K562 (cell line): Measurements from ENCODE around the gene VPREB3. TPM values are rescaled to one million over a fixed set of nuclear protein-coding genes. Genes with fewer than 3 reads are reported as not detected.

Source experiments
- ATAC-seq: fragments of 200-7000 bp; cut with Tn5 transposase; 3 replicates; pipeline ENCODE4 v1.9.1; 2020; ENCODE audit warnings: moderate library complexity
- BruUV-seq: library from RNA; stranded (reverse); fragments of 400-500 nt; replicated peaks from 2 replicates; lab custom pipeline; 2021; lab: Mats Ljungman, UMichigan
- CTCF ChIA-PET: fragments of 300-600 bp; formaldehyde crosslinking; extraction: SDS; loops from one replicate; lab custom pipeline; 2021; ENCODE audit warnings: low intra/inter-chr PET ratio; lab: Yijun Ruan, JAX
- POLR2A ChIA-PET: fragments of 300-600, 350-650 bp; sonication (Branson Sonifier 250); formaldehyde crosslinking; extraction: SDS; loops from one replicate; lab custom pipeline; 2021; ENCODE audit warnings: antibody characterized with exemption, inconsistent platforms; lab: Yijun Ruan, JAX
- DNase-seq, 4 experiments: peaks; one replicate each; pipeline versions ENCODE4 v3.0.0 to v3.0.0-alpha.2; 2011 to 2018; ENCODE audit warnings: low spot score in 3 of 4, mixed read lengths in 3 of 4; ENCODE audit errors: extremely low read depth in 1 of 4
- FAIRE-seq: peaks from 2 replicates; lab custom pipeline; 2011; peaks lifted over from hg19 to GRCh38; lab: Jason Lieb, UNC
- H2AFZ ChIP-seq: 2 replicates; pipeline ENCODE4 v1.6.0; 2011; ENCODE audit warnings: low read depth, low read length, control low read depth, inconsistent platforms
- H3K27ac ChIP-seq: fragments of 200-600 bp; 3 replicates; pipeline ENCODE4 v1.8.0; 2011; ENCODE audit warnings: low read depth, mild to moderate bottlenecking, control low read depth, inconsistent platforms, low read length, moderate library complexity, mixed read lengths; ENCODE audit errors: extremely low read depth
- H3K27me3 ChIP-seq, 2 experiments: fragments of 300-600 bp in 1 of 2; 2 replicates in 1 of 2; 3 replicates in 1 of 2; pipeline versions ENCODE4 v1.6.0 to v1.8.0; 2011; ENCODE audit warnings: inconsistent platforms in 2 of 2, low read length in 2 of 2, mild to moderate bottlenecking in 1 of 2, mixed read lengths in 1 of 2, moderate library complexity in 1 of 2; ENCODE audit not compliant: control insufficient read depth in 2 of 2, insufficient read depth in 2 of 2
- H3K36me3 ChIP-seq: fragments of 300-600 bp; 3 replicates; pipeline ENCODE4 v1.8.0; 2011; ENCODE audit warnings: mild to moderate bottlenecking, low read length, inconsistent platforms; ENCODE audit not compliant: control insufficient read depth, insufficient read depth
- H3K4me1 ChIP-seq, 2 experiments: fragments of 200-600 bp in 1 of 2; replicated peaks in 1 of 2; 2 replicates in 1 of 2; 3 replicates in 1 of 2; pipeline versions ENCODE4 v1.5.1 to v1.8.0; 2011; ENCODE audit warnings: inconsistent platforms in 2 of 2, low read length in 2 of 2, mild to moderate bottlenecking in 1 of 2, mixed read lengths in 1 of 2, moderate library complexity in 1 of 2; ENCODE audit not compliant: control insufficient read depth in 2 of 2, insufficient read depth in 2 of 2
- H3K4me2 ChIP-seq: 2 replicates; pipeline ENCODE4 v1.6.1; 2011; ENCODE audit warnings: low read length, control low read depth, inconsistent platforms, mixed read lengths; ENCODE audit not compliant: insufficient read depth
- H3K4me3 ChIP-seq: fragments of 200-600 bp; sonication (generic), shearing (Covaris generic); 2 replicates; pipeline ENCODE4 v1.5.1; 2016; ENCODE audit warnings: control low read depth, inconsistent platforms
- H3K79me2 ChIP-seq: fragments of 200-600 bp; 3 replicates; pipeline ENCODE4 v1.8.0; 2011; ENCODE audit warnings: low read length, inconsistent platforms; ENCODE audit not compliant: control insufficient read depth, insufficient read depth
- H3K9ac ChIP-seq, 2 experiments: 2 replicates each; pipeline versions ENCODE4 v1.6.0 to v1.6.1; 2011; ENCODE audit warnings: low read depth in 2 of 2, low read length in 2 of 2, control low read depth in 1 of 2, inconsistent platforms in 1 of 2, mild to moderate bottlenecking in 1 of 2, mixed read lengths in 1 of 2; ENCODE audit not compliant: insufficient read depth in 1 of 2
- H3K9me1 ChIP-seq: one replicate; pipeline ENCODE4 v1.6.0; 2011; ENCODE audit warnings: inconsistent platforms, mild to moderate bottlenecking, low read length, moderate library complexity; ENCODE audit not compliant: control insufficient read depth, insufficient read depth
- H3K9me3 ChIP-seq: replicated peaks from 2 replicates; pipeline ENCODE4 v1.5.1; 2011; ENCODE audit warnings: low read depth, low read length, inconsistent platforms; ENCODE audit not compliant: control insufficient read depth, insufficient read depth
- H4K20me1 ChIP-seq: replicated peaks from 2 replicates; pipeline ENCODE4 v1.6.1; 2011; ENCODE audit warnings: low read length, inconsistent platforms, mixed read lengths; ENCODE audit not compliant: control insufficient read depth, insufficient read depth
- WGBS: fragments of 100-300 bp; shearing (Covaris generic); methylation state at CpG from one replicate; pipeline ENCODE4 v1.1.6; 2016; ENCODE audit warnings: low coverage, mixed read lengths; ENCODE audit not compliant: insufficient coverage; ENCODE audit errors: missing lambda C conversion rate; 5-methylcytosine and 5-hydroxymethylcytosine counted together
- in situ Hi-C: fragments of 300-500 bp; cut with MboI; formaldehyde crosslinking; loops from 4 replicates; pipeline ENCODE4 v1.15.0; 2018; ENCODE audit warnings: inconsistent platforms, mixed read lengths
- intact Hi-C: fragments of 100-400 bp; cut with micrococcal nuclease; formaldehyde crosslinking; loops from 2 replicates; pipeline ENCODE4 v1.14.2; 2022
- polyA plus RNA-seq, 8 experiments: library from polyadenylated mRNA; depleted of rRNA in 4 of 8; stranded (reverse) in 5 of 8; unstranded in 3 of 8; fragments of >200 nt; fragmentation: Nextera tagmentation in 2 of 8; fragmentation: Illumina TruSeq in 1 of 8; extraction: Ambion mirVana in 2 of 8; extraction: Trizol in 1 of 8; gene quantifications; 2 replicates each; pipeline versions ENCODE4 v1.2.1 to v1.2.3, GENCODE V29; 2011 to 2014; ENCODE audit warnings: inconsistent platforms in 1 of 8, missing spikeins in 1 of 8
- total RNA-seq, 7 experiments: library from RNA; depleted of rRNA in 6 of 7; stranded (reverse); fragments of >200 nt in 6 of 7; fragmentation: Illumina TruSeq in 2 of 7; extraction: Trizol in 2 of 7; gene quantifications; 2 replicates each; pipeline versions ENCODE4 v1.2.1 to v1.2.3, GENCODE V29; 2011 to 2021; ENCODE audit warnings: low replicate concordance in 1 of 7
- TF ChIP-seq, protein P1 (sequence below): sonication (generic); formaldehyde crosslinking; IDR thresholded peaks from 2 replicates; pipeline ENCODE4 v1.9.0; 2022; ENCODE audit warnings: mild to moderate bottlenecking, missing genetic modification reagents

VPREB3 gene
- total and polyA plus RNA-seq, 9 of the 15 experiments (the other 6 are each of a cell fraction or from before 2014, with no cell fraction given), result 0.14 to 0.71 (median 0.20) TPM; not detected in 6

DNA sequence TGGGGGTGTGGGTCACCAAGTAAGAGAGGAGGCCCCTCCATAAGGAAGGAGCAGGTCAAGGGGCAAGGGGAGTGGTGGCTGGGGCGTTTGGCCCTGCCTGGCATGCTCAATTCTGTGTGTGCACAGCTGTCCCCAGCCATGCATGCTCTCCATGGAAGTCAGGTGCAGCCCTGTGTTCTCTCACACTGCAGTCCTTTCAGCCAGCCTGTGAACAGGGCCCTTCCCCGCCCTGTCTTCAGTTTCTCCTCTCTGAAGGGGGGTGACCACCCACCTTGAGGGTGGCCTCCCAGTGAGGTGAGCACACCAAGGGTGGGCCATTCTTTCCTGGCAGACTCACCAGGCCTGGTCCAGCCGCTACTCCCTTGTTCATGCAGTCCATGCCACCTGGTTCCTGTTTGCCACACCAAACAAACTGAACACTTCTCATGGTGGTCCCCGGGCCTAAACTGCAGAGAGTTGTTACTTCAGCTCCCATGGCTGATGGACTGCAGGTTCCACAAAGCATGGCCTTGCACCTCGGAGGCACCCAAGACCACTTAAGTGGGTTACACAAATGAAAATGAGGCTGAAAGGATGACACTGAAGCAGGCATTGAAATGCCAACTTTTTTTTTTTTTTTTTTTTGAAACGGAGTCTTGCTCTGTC is 15.2 kb upstream of the VPREB3 start:
- in situ Hi-C loops, result no loop called here
- intact Hi-C loops, result loop anchor here (5.0 to 10.0 kb wide), 2 partner anchors 78 to 145 kb away; no protein-coding TSS in a partner anchor
- Histone ChIP-seq H3K9me3 (no peaks in the 10 kb centered on the region), H2AFZ (no peak overlapping the region), H4K20me1 (peaks cover 15% of the 10 kb centered on the region), H3K9me1 (peaks cover 5% of the 10 kb centered on the region), H3K36me3 (peaks cover 16% of the 10 kb centered on the region), H3K27me3 (no peaks in the 10 kb centered on the region), H3K9ac (peak overlapping the region in 1 of 2 experiments; percentile 14; a peak in 2 of 4 replicates), H3K27ac (no peak overlapping the region), H3K79me2 (peaks cover 34% of the 10 kb centered on the region), H3K4me2 (no peak overlapping the region), H3K4me3 (no peak overlapping the region), H3K4me1 (peaks cover 17 to 56% of the 10 kb centered on the region in 2 experiments; a peak in 4 of 5 replicates)
- ATAC-seq (no peak), DNase-seq (no peak), FAIRE-seq (no peak)
- WGBS, result 85% methylated on average over 2 of the region's 6 CpGs
- POLR2A ChIA-PET, result interaction anchor here (0.7 to 1.2 kb wide), 2 partner anchors 57 to 832 kb away, joined by 3 read pairs; no protein-coding TSS in a partner anchor
- CTCF ChIA-PET, result interaction anchor here (2.7 kb wide), 1 partner anchor 80 kb away, joined by 15 read pairs; no protein-coding TSS in a partner anchor
- TF ChIP-seq, protein P1, sequence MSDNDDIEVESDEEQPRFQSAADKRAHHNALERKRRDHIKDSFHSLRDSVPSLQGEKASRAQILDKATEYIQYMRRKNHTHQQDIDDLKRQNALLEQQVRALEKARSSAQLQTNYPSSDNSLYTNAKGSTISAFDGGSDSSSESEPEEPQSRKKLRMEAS, result no peak
- BruUV-seq, result no TSS peak
